Stimulated activated CD8-positive, alpha-beta memory T cell treated with anti-CD3 and anti-CD28 coated beads, Interleukin-7, amount 100 ng/mL, for 4 hours (primary cell): ENCODE data around the gene FBN1.

Source experiments
- DNase-seq, 2 donors: peaks; one replicate each; pipeline ENCODE4 v3.0.0-alpha.2; 2020; ENCODE audit warnings: low read depth in 2 of 2

The FBN1 gene

DNA sequence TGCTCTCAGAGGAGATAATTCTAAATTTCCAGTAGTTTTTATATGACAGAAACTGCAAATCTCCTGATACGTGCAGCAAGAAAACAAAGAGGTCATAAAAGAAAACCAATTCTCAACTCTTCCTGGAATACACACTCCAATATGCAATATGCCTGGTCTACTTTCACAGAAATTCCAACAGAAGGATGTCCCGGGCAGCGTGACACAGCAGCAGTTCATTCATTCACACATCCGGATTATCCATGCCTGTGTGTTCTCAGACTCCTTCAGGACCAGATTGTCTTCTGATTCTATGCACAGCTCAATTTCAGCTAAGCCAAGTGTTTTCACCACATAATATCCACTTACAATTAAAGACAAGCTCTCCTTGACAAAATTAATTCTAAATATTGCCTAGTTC, 64.3 kb downstream of the FBN1 start:
- no peak for DNase-seq

DNA sequence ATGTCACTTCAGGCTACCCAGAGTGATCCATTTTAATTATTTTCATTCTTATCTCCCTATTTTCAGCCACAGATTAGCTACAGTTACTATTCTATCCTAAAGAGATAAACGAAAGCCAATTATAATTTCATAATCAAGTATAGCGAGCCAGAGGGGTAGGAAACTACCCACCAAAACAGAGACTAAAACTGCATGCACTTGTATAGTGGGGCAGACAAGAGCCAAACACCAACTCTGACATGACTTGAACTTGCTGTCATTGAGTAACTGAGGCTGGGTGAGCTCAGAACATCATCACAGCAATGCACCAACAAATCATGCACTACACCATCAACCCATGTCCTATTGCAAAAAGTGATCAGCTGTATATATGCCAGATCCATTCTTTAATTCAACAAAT, 64.8 kb downstream of the FBN1 start:
- DNase-seq: no peak

DNA sequence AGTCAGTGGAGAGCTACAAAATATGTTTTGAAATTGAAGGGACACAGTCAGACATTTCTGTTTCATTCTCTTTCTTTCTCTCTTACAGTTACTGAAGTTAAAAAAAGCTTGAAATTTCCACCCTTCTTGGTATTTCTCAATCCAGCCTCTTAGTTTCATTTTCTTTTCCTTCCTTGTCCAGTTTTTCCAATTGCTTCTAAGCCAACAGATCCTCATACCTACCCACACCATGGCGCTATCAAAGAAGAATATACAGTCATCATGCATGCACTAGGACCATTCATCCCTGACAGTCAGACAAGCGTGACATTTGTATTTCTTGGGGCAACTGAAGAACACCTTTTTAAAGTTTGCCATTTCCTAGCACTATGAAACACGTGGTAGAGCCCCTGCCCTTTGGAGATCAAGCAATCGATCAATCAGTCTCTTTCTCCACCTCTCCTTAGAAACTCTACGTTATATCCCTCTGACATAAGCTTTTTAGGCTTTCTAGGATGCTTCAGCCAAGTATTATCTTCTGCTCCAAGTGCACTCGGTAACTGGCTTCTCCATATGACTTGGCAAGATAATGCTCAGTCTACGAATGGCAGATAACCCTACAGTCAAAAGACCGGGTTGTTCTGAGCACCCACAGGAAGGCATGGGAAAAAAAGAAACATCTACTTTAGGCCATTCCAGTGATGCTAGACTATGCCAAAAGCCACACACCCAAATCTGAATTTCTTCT, 65.4 kb downstream of the FBN1 start:
- DNase-seq: no peak

DNA sequence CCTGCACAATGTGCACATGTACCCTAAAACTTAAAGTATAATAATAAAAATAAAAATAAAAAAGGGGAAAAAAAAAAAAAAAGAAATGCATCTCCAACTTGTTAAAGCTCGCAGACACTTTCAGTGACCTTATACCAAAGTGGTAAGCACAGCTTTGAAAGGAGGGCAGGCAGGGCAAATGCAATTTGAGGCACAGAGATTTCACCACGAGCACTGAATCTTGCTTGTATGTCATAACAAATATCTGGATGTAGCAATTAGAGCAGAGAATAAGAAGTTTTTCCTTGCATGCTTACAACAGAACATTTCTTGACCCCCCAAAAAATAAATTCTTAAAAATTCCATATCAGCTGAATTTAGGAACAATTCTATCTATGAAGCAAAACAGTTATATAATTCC, 66.5 kb downstream of the FBN1 start:
- DNase-seq: no peak

DNA sequence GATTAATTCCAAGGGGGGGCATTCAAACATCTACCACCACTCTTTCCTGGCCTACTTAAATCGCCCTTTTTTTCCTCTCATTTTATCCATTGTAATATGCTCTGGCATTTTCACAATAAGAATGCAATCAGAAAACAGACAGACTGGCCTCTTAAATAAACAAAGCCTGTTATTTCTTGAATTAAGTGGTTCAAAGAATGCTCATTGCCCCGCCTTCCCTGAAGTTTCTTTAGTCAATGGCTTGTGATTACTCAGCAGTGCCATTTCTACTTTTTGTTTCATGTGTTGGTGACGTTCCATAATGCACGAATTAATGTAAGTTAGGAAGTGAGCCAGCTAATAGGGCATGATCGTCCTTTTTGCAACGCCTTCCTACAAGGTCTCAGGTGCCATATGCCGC, 68.0 kb downstream of the FBN1 start:
- no peak for DNase-seq

DNA sequence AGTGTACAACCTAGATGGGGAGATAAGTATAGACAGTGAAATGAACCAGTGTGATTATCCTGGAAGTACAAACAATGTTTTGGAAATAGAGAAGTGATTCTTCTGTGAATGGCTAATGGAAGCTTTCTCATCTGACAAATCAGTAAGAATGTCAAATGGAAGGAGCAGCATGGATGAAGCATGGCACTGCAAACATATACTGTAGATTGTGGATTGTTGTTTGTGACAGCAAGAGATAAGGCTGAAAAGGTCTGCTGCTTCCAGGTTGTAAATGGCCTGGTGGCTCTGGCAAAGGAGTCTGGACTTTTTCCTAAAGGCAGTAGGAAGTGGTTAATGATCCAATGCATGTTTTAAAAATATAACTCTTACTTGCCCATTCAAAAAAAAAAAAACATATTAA, 71.3 kb downstream of the FBN1 start:
- no peak for DNase-seq

DNA sequence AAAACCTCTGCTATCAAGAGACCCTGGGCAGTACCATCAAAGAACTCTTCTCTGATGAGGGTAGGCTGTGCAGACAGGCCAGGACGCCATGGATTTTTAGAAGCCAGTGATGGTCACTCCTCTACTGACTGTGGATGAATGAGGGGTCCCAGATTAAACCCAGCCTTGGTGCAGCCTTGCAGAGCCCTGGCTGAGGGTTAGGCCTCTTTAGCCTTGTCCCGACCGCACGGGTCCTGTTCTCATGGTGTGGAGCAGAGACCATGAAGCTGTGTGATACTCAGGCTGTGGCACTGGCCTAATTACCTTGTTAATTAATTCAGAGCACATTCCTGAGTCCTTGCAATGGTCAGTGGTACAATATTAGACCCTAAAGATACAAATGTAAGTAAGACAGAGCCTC, 71.7 kb downstream of the FBN1 start:
- no peak for DNase-seq

DNA sequence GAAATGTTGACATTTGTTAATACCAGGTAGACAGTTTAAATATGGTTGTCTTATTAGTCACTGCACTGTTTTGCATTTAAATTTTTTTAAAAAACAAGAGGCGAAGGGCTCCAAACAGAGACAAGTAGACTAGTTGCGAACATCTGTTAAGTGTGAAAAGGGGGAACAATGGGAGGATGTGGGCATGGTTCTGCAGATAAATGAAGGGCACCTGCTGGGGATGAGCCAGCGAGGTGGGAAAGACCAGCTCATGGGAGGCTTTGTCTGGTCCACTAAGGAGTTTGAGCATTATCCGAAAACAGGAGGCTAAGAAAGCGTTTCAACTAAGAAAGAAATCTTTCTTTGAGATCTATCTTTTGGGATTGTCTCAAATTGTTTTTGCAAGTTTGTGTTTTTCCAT, 72.7 kb downstream of the FBN1 start:
- no peak for DNase-seq

DNA sequence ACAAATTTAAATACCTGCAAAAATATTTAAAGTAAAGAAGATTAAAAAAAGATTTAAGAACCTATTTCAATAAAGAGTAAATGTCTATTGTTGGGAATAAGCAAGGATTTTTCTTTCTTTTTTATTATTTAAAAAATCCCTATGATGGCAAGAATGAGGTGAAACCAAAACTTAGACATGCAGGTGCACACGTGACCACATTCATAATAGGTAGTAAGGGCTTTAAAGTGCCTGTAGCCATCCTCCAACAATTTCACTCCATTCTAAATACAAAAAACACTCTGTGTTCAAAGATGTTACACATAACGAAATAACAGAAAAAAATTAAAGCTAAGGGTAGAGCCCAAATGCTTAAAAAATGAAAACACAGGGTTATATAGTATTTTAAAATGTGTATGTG, 74.0 kb downstream of the FBN1 start:
- no peak for DNase-seq

DNA sequence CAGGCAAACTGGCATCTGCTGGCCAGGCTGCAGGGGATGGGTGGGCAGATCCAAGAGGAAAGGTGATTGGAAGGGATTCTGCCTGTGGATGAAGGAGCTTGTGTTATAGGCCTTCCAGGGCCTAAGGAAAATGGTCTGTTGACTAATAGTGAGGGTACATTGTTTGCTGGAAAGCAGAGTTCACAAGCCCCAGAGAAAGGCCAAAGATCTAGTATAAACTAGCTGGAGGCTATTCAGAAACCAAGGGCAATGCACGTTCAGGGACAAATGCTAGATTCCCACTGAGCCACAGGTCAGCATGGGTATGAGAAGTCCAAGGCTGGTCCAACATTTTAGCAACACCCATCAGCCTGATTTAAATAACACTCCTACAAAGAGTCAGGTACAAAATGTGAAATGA, 74.7 kb downstream of the FBN1 start:
- DNase-seq: no peak

DNA sequence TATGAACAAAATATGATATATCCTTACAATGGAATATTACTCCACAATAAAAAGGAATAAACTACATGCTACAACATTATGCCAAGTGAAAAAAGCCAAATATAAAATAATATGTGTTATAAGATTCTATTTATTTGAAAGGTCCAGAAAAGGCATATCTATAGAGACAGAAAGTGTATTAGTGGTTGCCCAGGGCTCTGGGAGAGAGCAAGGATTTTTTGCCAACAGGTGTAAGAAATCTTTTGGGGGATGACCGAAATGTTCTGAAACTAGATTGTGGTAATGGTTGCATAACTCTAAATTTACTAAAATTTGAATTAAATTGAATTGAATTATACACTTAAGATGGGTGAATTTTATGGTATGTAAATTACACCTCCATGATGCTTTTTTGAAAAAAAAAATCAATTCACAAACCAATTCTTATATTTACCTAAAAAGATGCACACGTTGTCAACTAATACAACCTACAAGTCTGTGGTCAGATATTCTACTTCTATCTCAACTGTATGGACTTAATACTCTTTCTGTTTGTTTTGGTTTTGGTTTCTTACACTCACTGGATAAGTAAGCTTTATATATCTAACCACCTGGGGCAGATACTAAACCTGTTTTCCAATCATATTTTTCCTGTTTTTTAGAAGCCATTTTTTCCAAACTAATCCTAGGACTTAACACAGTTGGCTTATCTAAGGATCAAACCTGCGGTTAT, 75.8 kb downstream of the FBN1 start:
- DNase-seq: no peak

DNA sequence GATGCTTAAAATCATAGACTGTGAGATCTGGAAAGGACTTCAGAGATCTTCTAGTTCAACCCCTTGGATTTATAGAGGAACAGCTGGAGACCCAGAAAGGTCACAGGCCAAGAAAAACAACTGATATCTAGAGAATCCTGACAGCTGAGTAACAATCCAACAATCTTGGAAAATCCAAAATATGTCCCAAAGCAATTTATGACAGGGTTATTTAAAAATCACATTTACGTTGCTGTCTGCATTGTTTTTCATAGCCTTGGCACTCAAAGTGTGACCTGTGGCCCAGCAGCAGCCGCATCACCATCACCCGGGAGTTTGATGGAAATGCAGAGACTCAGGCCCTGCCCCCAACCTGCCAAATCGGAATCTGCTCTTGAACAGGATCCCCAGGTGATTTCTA, 78.8 kb downstream of the FBN1 start:
- no peak for DNase-seq

DNA sequence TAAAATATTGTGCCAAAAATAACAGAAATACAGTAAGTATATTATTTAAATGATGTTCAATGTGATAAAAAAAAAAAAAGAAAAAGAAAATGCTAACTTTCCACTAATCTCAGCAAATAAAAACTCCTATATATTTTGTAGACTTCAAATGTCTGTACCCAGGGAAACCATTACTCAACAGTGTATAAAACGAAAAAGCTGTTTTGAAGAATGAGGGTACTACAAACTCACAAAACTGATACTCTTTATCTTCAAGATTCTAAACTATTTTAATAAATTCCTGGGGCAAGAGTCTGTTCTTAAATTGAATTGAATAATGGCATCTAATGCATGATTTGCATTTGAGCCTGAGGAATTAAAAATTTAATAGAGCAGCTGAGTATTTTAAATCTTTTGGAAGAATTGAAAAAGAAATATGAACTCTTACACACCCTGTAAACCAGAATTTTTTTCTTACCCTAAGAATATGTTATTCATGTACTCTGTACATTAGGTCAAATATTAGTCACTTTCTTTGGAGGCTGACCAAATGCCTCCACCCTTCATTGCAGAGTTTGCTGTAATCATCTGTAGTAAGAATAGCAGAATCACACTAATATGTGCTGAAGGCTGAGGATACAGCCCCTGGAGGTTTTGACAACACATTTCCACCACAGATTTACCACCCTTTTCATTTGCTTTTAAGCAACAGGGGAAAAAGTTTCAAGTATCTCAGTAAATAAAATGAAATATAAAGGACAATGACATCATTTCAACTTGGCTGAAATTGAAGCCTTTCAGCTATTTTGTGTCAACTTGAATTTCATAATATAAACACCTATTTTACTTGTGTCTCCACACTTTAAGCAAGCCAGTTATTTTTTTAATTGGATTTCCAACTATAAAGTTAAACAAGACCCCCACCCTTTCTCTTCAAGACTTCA, 79.7 kb downstream of the FBN1 start:
- DNase-seq: no peak

DNA sequence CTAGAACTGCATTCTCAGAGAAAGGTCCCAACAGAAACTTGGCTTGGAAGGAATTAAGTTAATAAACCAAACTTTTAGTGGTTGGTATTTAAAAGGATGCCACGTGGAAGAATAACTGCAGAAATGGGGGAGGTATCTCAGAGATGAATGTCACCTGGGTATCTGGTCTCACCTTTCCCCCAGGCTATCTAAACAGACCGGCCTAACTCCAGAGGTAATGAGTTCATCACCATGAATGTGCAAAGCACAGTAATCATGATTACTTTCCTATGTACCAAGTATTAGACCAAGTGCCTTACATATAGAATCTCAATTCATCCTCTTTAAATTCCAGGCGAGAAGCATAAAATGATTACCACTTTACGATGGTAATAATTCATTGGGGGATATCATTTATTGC, 80.8 kb downstream of the FBN1 start:
- DNase-seq: no peak

DNA sequence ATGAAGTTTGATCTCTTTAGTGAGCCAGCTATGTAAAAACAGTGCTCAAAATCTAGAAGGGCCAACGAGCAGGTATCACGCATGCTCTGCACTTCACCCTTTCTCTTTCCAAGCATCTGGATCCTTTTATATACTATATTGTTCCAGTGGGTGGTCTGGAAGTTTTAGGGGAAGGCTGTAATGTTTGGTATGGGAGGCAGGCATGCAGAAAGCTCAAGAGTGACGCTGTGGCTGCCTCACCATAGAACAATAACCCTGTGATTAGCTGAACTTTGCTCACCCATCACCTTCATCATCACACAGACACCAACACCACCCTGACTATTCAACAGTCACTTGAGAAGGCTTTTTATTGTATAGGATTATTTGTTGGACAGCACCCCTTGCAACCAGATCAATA, 81.6 kb downstream of the FBN1 start:
- no peak for DNase-seq

DNA sequence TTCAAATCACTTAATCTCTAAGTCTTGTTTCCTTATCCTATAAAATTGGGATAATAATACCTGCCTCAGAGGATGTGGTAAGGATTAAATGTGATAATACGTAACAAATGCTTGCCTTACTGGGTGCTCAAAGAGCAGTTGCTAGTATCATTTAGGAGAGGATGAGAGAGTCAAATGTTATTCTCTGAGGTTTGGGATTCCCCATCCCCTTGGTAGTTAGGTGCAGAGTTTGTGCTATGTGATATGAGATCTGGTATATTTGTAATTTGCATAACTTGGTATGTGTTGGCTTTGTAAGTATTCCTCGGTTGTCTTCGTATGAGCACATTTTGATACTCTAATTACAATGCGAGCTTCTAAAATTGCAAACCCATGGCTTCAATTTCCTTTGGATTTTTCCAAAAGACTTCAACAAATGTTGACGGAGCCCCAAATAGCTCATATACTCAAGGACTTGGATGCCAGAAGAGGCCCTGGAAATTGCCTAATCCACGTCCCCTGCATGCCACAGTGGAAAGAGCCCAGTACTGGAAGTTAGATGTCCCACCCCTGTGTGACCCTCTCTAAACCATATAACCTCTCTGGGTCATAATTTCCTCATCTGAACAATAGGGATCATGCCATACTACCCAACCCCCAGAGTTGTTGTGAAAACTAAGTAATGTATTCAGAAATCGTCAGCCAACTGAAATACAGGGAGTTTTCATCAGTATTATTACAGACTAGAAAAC, 85.0 kb downstream of the FBN1 start:
- DNase-seq: no peak

DNA sequence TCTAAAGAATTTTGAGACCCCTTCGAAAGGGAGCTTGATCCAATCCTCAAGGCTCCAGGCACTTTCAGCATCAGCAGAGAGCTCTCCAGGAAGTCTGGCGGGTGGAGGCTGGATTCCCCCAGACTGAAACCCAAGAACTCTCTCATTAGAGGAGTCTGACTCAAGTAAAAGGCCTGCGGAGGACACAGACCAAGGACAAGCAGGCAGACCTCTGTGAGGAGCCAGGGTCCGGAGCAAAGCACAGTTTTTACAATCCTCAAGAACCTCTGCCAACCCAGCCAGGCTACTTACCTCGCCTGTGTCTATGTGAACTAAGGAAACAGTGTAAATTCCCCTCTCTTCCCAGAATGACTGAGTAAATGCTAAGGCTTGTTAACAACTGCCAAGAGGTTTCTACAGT, 86.2 kb downstream of the FBN1 start:
- DNase-seq: no peak

DNA sequence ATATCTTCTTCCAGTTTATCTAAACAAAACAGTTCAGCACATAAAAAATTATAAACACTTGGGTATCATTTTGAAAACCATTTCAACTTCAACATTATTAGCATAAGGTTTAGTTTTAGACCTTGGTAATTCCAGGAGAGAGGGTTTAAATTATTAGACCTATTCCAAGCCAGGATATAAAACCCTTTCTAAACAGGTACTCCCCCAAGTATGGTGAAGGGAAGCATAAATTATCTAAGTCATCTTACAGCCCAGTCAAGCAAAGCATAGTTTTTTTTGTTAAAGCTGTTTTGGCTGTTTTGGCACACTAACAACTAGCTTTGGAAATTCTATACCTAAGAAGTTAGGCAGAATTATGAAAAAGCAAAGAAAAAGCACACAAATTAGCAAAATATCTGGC, 87.3 kb downstream of the FBN1 start:
- DNase-seq: no peak

DNA sequence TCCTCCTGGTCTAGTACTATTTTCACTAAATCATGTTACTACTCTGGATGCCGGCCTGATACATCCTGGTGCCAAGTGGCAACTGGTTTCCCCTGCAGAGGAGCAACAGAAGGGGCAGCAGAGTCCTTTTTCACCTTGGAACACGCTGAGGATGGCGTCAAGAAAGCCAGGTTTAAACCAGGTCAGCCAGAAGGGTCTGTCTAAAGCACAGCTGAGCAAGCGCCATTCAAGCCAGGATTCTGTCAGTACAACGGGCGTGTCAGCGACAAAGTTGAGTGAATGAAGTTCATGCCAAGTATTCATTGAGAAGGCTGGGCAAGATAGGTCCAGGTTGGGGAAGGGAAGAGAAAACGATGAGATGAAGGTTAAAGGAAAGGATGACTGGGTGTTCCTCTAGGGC, 88.2 kb downstream of the FBN1 start:
- no peak for DNase-seq

DNA sequence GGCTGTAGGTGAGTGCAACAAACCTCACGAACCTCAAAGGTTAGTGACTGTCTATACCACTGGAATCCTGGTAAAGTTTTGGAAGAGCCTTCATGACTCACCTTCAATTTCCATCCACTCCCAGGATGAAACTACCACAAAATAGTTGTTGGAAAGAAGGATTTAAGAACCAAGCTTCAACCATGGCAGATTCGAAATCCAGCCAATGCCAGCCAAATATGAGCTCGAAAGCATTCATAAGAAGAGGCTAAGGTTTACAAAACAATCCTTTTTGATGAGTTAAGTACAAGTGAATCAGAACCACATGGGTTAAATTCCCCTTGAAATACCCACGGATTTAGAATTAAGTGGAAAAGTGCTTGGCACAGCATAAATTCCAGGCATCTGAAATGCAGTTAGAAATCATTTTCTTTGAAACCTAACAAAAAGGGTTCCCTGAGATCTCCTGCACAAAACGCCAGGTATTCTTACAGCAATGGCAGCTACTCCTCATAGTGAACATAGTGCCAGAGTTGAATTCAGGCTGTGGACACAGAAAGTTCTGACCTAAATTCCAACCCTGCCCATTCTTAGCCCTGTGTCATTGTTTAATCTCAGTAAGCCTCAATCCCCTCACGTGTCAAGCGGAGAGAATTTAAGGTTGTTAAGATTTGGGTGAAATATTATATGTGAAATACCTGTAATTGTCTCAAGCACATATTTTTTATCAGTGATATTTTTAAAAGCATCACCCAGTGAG, 89.2 kb downstream of the FBN1 start:
- DNase-seq: no peak

DNA sequence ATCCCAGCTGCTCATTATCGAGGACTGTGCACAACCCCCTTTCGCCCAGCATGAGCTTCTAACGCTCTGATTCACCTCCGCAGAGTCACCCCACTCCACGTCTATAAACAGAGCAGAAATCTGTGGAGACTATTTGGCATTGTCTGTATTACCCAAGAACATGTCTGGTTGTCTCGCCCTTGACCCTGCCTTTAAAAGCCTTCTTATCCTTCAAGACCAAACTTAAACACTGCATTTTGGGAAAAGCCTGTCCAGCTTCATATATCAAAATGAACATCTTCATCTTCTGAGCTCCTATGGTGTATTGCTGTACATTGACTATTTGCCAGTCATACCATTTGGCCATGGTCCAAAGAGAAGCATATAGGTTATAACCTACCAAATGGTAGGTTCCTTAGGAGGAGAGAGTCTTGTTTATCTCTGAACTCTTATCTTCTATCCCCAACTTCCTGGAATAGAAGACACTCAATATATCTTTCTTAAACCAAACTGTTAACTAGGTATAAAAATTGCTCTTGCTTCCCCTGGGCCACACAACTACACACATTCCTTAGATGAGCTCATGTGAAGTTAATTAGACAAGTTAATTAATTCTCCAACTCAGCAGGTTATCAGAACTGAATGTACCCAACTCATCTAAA, 90.1 kb downstream of the FBN1 start:
- no peak for DNase-seq
